ENCODE measurements around the gene STOM. TPM values are rescaled to one million over a fixed set of nuclear protein-coding genes. Genes with fewer than 3 reads are reported as not detected.
A peak's percentile ranks its signal among the peaks of the same experiment; 100 is the strongest.
"Not testable (repeated sequence)": the region's sequence is repeated elsewhere in the genome, so short reads cannot be mapped to it uniquely, and the experiment has no call there.

Gene STOM, protein sequence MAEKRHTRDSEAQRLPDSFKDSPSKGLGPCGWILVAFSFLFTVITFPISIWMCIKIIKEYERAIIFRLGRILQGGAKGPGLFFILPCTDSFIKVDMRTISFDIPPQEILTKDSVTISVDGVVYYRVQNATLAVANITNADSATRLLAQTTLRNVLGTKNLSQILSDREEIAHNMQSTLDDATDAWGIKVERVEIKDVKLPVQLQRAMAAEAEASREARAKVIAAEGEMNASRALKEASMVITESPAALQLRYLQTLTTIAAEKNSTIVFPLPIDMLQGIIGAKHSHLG
- polyA plus RNA-seq (ENCODE audit: insufficient read length in 4 of 4), result 10 to 100 TPM; 71.7 to 90.3 (median 83.5) TPM

- DNase-seq (ENCODE audit: low read depth in 4 of 4, low spot score in 3 of 4), result no peak
Measured at GRCh38 chr9:121369595-121370265, at the start of gene STOM. Gene STOM (minus strand): TSS chr9:121370250. CDS start chr9:121370187, 63 bp downstream.

- DNase-seq (ENCODE audit: low read depth in 4 of 4, low spot score in 3 of 4), result no peak
Measured at GRCh38 chr9:121411993-121412392, 41.9 kb upstream of the STOM start.

DNA sequence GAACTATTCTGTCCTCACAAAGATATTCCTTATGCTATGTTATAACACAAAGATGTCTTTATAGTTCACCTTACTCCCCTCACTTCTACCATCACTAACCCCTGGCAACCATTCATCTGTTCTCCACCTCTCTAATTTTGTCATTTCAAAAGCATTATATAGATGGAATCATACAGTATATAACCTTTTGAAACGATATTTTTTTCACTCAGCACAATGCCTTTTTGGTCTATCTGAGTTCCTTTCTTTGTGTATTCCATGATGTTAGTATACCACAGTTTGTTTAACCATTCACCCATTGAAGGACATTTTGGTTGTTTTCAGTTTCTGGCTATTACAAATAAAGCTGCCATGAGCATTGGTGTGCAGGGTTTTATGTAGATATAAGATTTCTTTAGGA is 35.8 kb upstream of the STOM start:
- no peak for DNase-seq (ENCODE audit: low read depth in 4 of 4, low spot score in 3 of 4)

GRCh38 chr9:121404906-121405305 is 34.9 kb upstream of the STOM start:
- no peak for DNase-seq (ENCODE audit: low read depth in 4 of 4, low spot score in 3 of 4)

DNA sequence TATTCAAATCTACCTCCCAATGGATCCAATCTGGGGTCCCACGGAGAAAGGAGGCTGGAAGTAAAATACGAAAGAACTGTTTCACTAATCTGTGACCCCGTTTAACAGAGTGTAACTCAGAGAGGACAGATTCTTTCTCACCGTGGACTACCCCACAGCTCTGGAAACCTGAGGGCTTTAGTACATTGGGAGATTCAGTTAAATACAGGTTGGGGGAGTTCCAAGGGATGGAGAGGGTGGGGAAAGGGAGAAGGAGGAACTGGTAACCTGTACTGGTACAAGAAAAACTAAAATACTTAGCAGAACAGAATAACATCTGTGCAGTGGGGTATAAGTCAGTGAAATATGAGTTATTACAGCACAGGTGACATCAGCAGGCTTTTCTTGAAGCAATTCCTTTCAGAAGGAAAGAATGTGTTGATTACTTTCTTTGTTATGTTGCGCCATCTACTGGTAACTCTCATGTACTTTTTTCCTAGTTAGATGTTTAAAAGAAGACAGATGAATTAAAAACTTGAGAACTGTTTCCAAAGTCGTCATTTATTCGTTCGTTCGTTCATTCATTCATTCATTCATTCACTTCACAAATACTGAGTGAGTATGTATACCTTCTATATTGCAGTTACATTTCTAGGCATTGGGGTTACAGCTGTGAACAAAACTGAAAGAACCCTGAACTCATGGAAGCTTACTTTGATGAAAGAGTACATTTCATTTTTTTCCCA is 30.0 kb upstream of the STOM start:
- DNase-seq (ENCODE audit: low read depth in 4 of 4, low spot score in 3 of 4), result peak; percentile 25 to 57 (median 44)

DNA sequence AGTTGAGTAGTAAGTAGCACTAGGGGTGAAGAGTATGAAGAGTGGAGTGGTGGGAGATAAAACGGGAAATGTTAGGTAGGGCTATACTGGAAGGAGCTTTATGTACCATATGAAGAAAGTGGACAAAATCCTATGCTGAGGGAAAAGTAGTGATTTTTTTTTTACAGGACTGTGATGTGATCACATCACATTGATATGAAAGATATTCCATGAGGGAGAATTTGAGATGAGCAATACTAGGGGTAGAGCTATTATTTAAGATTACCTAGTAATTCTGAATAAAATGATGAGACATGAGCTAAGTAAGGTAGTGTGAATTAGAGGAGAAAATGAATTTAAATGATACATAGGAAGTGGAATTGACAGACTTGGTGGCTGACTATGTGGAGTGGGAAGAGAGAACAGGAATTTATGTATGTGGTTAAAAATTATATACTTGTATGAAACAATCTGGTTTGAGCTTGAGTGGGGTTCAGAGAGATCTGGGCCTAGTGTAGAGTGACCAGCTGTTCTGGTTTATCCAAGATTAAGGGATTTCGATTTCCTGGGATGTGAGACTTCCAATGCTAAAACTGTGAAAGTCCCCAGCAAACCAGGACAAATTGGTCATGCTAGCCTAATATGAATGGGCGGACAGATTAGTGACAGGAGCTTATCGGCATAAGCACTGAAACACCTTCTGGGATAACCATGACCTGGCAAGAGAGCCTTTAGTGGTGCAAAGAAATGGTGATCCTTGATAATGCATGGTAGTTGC is 29.3 kb upstream of the STOM start:
- no peak for DNase-seq (ENCODE audit: low read depth in 4 of 4, low spot score in 3 of 4)

- DNase-seq (ENCODE audit: low read depth in 4 of 4, low spot score in 3 of 4), result no peak
Measured at GRCh38 chr9:121398374-121398773, 28.3 kb upstream of the STOM start.

GRCh38 chr9:121397277-121397676 is 27.2 kb upstream of the STOM start:
- DNase-seq (ENCODE audit: low read depth in 4 of 4, low spot score in 3 of 4), result not testable (repeated sequence)

- no peak for DNase-seq (ENCODE audit: low read depth in 4 of 4, low spot score in 3 of 4)
Measured at GRCh38 chr9:121395558-121395957, 25.5 kb upstream of the STOM start.

DNA sequence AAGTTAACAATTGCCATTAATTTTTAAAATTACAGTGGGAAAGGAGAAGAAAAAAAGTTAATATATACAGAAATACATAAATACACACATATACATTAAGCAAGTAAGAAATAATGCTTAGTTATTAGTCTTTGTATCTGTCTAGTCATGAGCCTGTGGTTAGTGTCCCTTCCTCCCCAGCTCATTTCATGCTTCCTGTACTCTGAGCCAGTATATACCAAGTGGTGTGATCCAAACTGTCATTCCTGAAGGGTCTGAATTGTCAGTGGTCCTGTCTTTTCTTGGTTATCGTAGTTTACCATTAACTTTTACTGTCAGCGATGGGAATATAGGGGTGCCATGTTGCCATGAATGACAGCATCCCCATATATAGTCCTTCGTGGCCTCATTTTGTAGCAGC is 24.2 kb upstream of the STOM start:
- DNase-seq (ENCODE audit: low read depth in 4 of 4, low spot score in 3 of 4), result no peak

GRCh38 chr9:121393318-121393717 is 23.3 kb upstream of the STOM start:
- no peak for DNase-seq (ENCODE audit: low read depth in 4 of 4, low spot score in 3 of 4)

- DNase-seq (ENCODE audit: low read depth in 4 of 4, low spot score in 3 of 4), result no peak
Measured at GRCh38 chr9:121390372-121390771, 20.3 kb upstream of the STOM start.

DNA sequence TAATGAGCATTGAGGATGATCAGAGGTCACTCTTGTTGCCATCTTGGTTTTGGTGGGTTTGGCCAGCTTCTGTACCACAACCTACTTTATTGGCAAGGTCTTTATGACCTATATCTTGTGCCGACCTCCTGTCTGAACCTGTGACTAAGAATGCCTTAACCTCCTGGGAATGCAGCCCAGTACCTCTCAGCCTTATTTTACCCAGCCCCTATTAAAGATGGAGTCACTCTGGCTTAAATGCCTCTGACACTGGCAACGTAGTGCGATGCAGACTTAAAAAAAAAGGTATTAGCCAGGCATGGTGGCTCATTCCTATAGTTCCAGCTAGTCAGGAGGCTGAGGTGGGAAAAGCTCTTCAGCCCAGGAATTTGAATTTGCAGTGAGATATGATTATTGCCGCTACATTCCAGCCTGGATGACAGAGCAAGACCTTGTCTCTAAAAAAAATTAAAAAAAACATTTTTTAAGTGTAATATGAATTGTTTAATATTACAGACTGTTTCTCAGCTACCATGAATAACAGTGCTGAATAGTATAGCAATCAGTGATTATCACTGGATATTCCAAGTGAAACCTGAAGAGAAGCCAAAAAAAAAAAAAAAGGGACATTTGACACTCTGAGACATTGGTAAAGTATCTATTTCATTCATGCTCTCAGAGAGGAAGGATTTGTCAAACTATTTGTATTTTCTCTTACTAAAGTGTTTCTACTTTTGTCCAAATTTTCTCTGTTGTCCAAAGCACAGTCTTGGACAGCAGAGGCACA is 18.3 kb upstream of the STOM start:
- no peak for DNase-seq (ENCODE audit: low read depth in 4 of 4, low spot score in 3 of 4)

GRCh38 chr9:121386442-121387175 is 16.6 kb upstream of the STOM start:
- no peak for DNase-seq (ENCODE audit: low read depth in 4 of 4, low spot score in 3 of 4)

DNA sequence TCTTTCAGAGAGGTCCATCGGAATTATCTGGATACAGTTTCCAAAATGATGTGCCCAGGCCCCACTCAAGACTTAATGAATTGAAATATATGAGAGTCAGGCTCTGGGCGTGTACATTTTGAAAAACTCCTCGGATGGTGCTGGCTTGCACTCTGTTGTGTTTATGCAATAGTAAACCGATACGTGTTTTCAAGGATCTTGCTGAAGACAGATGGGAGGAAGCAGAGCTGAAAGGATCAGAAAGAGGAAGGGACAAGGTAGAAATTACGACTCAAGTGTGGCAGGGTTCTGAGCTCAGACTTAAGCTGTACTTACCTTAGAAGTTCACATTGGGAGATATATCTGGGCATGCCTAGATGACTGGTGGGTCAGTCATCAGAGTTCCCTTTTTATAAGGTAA is 13.7 kb upstream of the STOM start:
- no peak for DNase-seq (ENCODE audit: low read depth in 4 of 4, low spot score in 3 of 4)

DNA sequence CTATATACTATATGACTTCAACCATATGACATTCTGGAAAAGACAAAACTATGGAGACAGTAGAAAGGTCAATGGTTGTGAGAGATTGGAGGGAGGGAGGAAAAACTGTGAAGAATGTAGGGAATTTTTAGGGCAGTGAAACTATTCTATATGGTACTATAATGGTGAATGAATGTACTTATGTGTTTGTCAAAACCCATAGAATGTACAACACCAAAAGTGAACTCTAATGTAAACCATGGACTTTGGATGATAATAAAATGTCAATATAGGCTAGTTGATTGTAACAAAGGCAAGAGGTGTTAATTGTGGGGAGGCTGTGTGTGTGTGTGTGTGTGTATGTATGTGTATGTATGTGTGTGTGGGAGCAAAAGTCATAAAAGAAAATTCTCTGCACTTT is 10.8 kb upstream of the STOM start:
- DNase-seq (ENCODE audit: low read depth in 4 of 4, low spot score in 3 of 4), result no peak

- DNase-seq (ENCODE audit: low read depth in 4 of 4, low spot score in 3 of 4), result no peak
Measured at GRCh38 chr9:121376214-121376830, 6.3 kb upstream of the STOM start.

DNA sequence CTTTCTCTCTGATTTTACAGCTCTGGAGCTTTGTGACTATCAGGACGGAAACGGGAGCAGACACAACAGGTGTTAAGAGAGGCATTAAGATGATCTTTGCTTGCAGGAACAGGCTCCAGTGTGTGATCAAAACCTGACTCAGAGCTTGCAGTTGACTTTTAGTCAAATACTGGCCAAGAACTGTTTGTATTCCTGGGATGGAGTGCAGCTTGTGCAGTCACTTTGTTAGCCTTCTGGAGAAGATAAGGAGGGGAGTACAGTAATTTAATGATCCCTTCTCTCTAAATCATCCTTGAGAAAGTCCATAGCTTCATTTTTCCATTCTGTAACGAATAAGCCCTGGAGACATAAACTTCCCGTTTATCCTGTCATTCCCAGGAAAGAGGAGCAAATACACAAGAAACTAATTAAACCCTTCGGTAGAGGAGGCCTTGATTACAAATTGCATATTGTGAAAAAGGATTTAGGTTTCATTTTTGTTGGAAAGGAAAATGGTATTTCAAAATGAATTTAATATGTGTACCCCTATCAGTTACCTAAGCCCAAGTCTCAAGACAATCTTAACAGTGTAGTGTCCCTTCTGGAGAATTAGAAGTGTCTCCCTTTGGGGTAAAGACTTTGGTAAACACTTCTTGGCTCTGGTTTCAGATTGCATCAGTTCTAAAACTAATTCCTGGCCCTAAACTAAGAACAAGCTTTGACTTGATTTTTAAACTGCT is 3.1 kb upstream of the STOM start:
- DNase-seq (ENCODE audit: low read depth in 4 of 4, low spot score in 3 of 4), result no peak
